ENCODE measurements around the gene STK10.

Gene STK10

GRCh38 chr5:172104801-172105701 is 83.0 kb downstream of the STK10 start:
- H3K27ac ChIP-seq, result peak overlapping the region in 2 of 11 experiments; percentile 17 to 20; a peak in 2 of 22 replicates
- H3K4me2 ChIP-seq, result peak overlapping the region in 3 of 11 experiments; percentile 4 to 65 (median 61); a peak in 5 of 22 replicates
- no peak overlapping the region for H3K4me3 ChIP-seq
- TF ChIP-seq Cebpa-rat (IDR thresholded peaks at IDR 0.05), result no peak
- H3K36me3 ChIP-seq, result peaks cover 65 to 93% (median 77%) of the 10 kb centered on the region in 11 experiments
- H4K20me1 ChIP-seq, result peaks cover 0 to 93% (median 18%) of the 10 kb centered on the region in 11 experiments; a peak in 17 of 22 replicates
- H3K9ac ChIP-seq, result peak overlapping the region in 4 of 11 experiments; percentile 18 to 58 (median 26); a peak in 5 of 22 replicates
- no peaks in the 10 kb centered on the region for H3K9me3 ChIP-seq (replicated peaks in 1 of 11)
- no peaks in the 10 kb centered on the region for H3K27me3 ChIP-seq
- H3K4me1 ChIP-seq, result peaks cover 31 to 72% (median 36%) of the 10 kb centered on the region in 10 experiments

- Histone ChIP-seq H3K9me3 (replicated peaks in 1 of 11) (no peaks in the 10 kb centered on the region), H3K27ac (no peak overlapping the region; a peak in 1 of 22 replicates), H3K4me2 (peak overlapping the region in 3 of 11 experiments; percentile 4 to 65 (median 61); a peak in 5 of 22 replicates), H3K27me3 (no peaks in the 10 kb centered on the region), H3K4me1 (peaks cover 21 to 61% (median 26%) of the 10 kb centered on the region in 10 experiments), H3K36me3 (peaks cover 76 to 93% (median 77%) of the 10 kb centered on the region in 11 experiments), H3K9ac (peak overlapping the region in 1 of 11 experiments; percentile 35; a peak in 4 of 22 replicates), H3K4me3 (no peak overlapping the region), H4K20me1 (peaks cover 0 to 93% (median 19%) of the 10 kb centered on the region in 11 experiments; a peak in 17 of 22 replicates)
- TF ChIP-seq Cebpa-rat (IDR thresholded peaks at IDR 0.05), result no peak
These were observed 84.0 kb downstream of the STK10 start for GRCh38 chr5:172104021-172104420.

GRCh38 chr5:172102913-172103626 is 85.0 kb downstream of the STK10 start:
- Histone ChIP-seq H3K4me2 (peak overlapping the region in 2 of 11 experiments; percentile 61 to 65; a peak in 4 of 22 replicates), H3K4me3 (no peak overlapping the region), H3K27ac (peak overlapping the region in 2 of 11 experiments; percentile 10 to 17; a peak in 1 of 22 replicates), H3K4me1 (peaks cover 11 to 52% (median 16%) of the 10 kb centered on the region in 10 experiments), H3K27me3 (no peaks in the 10 kb centered on the region), H4K20me1 (peaks cover 0 to 96% (median 26%) of the 10 kb centered on the region in 11 experiments; a peak in 17 of 22 replicates), H3K9ac (peak overlapping the region in 1 of 11 experiments; percentile 6; a peak in 1 of 22 replicates), H3K36me3 (peaks cover 81 to 98% (median 85%) of the 10 kb centered on the region in 11 experiments), H3K9me3 (replicated peaks in 1 of 11) (no peaks in the 10 kb centered on the region)
- no peak for TF ChIP-seq Cebpa-rat (IDR thresholded peaks at IDR 0.05)

GRCh38 chr5:172102218-172102870 is 85.7 kb downstream of the STK10 start:
- Histone ChIP-seq H3K9ac (no peak overlapping the region), H4K20me1 (peaks cover 3 to 96% (median 33%) of the 10 kb centered on the region in 11 experiments; a peak in 17 of 22 replicates), H3K9me3 (replicated peaks in 1 of 11) (no peaks in the 10 kb centered on the region), H3K4me2 (no peak overlapping the region), H3K27me3 (no peaks in the 10 kb centered on the region), H3K27ac (no peak overlapping the region), H3K36me3 (peaks cover 86 to 98% (median 92%) of the 10 kb centered on the region in 11 experiments), H3K4me1 (peaks cover 4 to 45% (median 9%) of the 10 kb centered on the region in 10 experiments), H3K4me3 (no peak overlapping the region)
- no peak for TF ChIP-seq Cebpa-rat (IDR thresholded peaks at IDR 0.05)

- no peak for TF ChIP-seq Cebpa-rat (IDR thresholded peaks at IDR 0.05)
- no peak overlapping the region for H3K27ac ChIP-seq
- peaks cover 92 to 100% (median 96%) of the 10 kb centered on the region in 11 experiments for H3K36me3 ChIP-seq
- no peak overlapping the region for H3K9ac ChIP-seq
- H3K4me2 ChIP-seq, result no peak overlapping the region
- peaks cover 3 to 97% (median 35%) of the 10 kb centered on the region in 11 experiments; a peak in 17 of 22 replicates for H4K20me1 ChIP-seq
- no peaks in the 10 kb centered on the region for H3K27me3 ChIP-seq
- H3K4me1 ChIP-seq, result peaks cover 0 to 39% (median 3%) of the 10 kb centered on the region in 10 experiments; a peak in 14 of 20 replicates
- no peaks in the 10 kb centered on the region for H3K9me3 ChIP-seq (replicated peaks in 1 of 11)
- H3K4me3 ChIP-seq, result no peak overlapping the region
These were observed 86.3 kb downstream of the STK10 start for GRCh38 chr5:172101547-172102217.

GRCh38 chr5:172098883-172099282 is 89.1 kb downstream of the STK10 start:
- H3K9me3 ChIP-seq (replicated peaks in 1 of 11), result no peaks in the 10 kb centered on the region
- H3K9ac ChIP-seq, result no peak overlapping the region
- no peak overlapping the region for H3K4me3 ChIP-seq
- no peak overlapping the region for H3K27ac ChIP-seq
- H3K36me3 ChIP-seq, result peaks cover 94 to 100% (median 98%) of the 10 kb centered on the region in 11 experiments
- no peaks in the 10 kb centered on the region for H3K27me3 ChIP-seq
- H3K4me2 ChIP-seq, result no peak overlapping the region
- peaks cover 0 to 16% (median 0%) of the 10 kb centered on the region in 10 experiments; a peak in 9 of 20 replicates for H3K4me1 ChIP-seq
- H4K20me1 ChIP-seq, result peaks cover 3 to 98% (median 40%) of the 10 kb centered on the region in 11 experiments; a peak in 17 of 22 replicates
- TF ChIP-seq Cebpa-rat (IDR thresholded peaks at IDR 0.05), result no peak

GRCh38 chr5:172098046-172098445 is 90.0 kb downstream of the STK10 start:
- Histone ChIP-seq H3K4me3 (no peak overlapping the region), H3K9ac (no peak overlapping the region), H3K4me2 (no peak overlapping the region), H3K27ac (no peak overlapping the region), H3K36me3 (peaks cover 94 to 100% (median 98%) of the 10 kb centered on the region in 11 experiments), H4K20me1 (peaks cover 3 to 98% (median 33%) of the 10 kb centered on the region in 11 experiments; a peak in 17 of 22 replicates), H3K27me3 (no peaks in the 10 kb centered on the region), H3K4me1 (peaks cover 0 to 7% (median 0%) of the 10 kb centered on the region in 10 experiments; a peak in 8 of 20 replicates), H3K9me3 (replicated peaks in 1 of 11) (no peaks in the 10 kb centered on the region)
- no peak for TF ChIP-seq Cebpa-rat (IDR thresholded peaks at IDR 0.05)

- no peak overlapping the region for H3K4me3 ChIP-seq
- no peaks in the 10 kb centered on the region for H3K9me3 ChIP-seq (replicated peaks in 1 of 11)
- H3K36me3 ChIP-seq, result peaks cover 95 to 100% (median 98%) of the 10 kb centered on the region in 11 experiments
- no peak overlapping the region for H3K4me2 ChIP-seq
- no peak overlapping the region for H3K27ac ChIP-seq
- H3K27me3 ChIP-seq, result no peaks in the 10 kb centered on the region
- H3K4me1 ChIP-seq, result peaks cover 0 to 5% (median 0%) of the 10 kb centered on the region in 10 experiments; a peak in 1 of 20 replicates
- H4K20me1 ChIP-seq, result peaks cover 3 to 99% (median 32%) of the 10 kb centered on the region in 11 experiments; a peak in 17 of 22 replicates
- no peak; a peak in 1 of 22 replicates for TF ChIP-seq Cebpa-rat (IDR thresholded peaks at IDR 0.05)
- H3K9ac ChIP-seq, result no peak overlapping the region
These were observed 90.7 kb downstream of the STK10 start for GRCh38 chr5:172097356-172097755.

All from BLaER1 treated with 17β-estradiol and CSF1 and Interleukin-3, amounts not matched to agents 10 nM and 100 nM (cell line).